Duodenal mucosa (tissue), 2 donors: ENCODE measurements around the gene SUCLG2.

ENCODE experiments used
- H3K27ac ChIP-seq: one replicate; pipeline ENCODE4 v1.7.0; 2013; ENCODE audit warnings: low read depth, low read length
- H3K27me3 ChIP-seq, 2 donors: one replicate each; pipeline ENCODE4 v1.7.0; 2013; ENCODE audit warnings: low read length in 2 of 2, control low read depth in 1 of 2; ENCODE audit not compliant: insufficient read depth in 2 of 2, control insufficient read depth in 1 of 2
- H3K36me3 ChIP-seq, 2 donors: one replicate each; pipeline ENCODE4 v1.7.0; 2013; ENCODE audit warnings: low read length in 2 of 2, control low read depth in 1 of 2; ENCODE audit not compliant: insufficient read depth in 2 of 2, control insufficient read depth in 1 of 2
- H3K4me1 ChIP-seq, 2 donors: one replicate each; pipeline ENCODE4 v1.7.0; 2013; ENCODE audit warnings: low read length in 2 of 2, control low read depth in 1 of 2; ENCODE audit not compliant: insufficient read depth in 2 of 2, control insufficient read depth in 1 of 2
- H3K4me3 ChIP-seq, 2 donors: one replicate each; pipeline ENCODE4 v1.7.0; 2013; ENCODE audit warnings: low read length in 2 of 2, low read depth in 1 of 2
- H3K9ac ChIP-seq, 2 donors: one replicate each; pipeline ENCODE4 v1.7.0; 2013; ENCODE audit warnings: low read length in 2 of 2, low read depth in 1 of 2
- H3K9me3 ChIP-seq, 2 donors: one replicate each; pipeline ENCODE4 v1.7.0; 2013; ENCODE audit warnings: low read length in 2 of 2, control low read depth in 1 of 2; ENCODE audit not compliant: control insufficient read depth in 1 of 2

SUCLG2 gene

GRCh38 chr3:67346081-67346480, 308.3 kb downstream of the SUCLG2 start:
- Histone ChIP-seq H3K27me3 (no peaks in the 10 kb centered on the region), H3K9ac (no peak overlapping the region), H3K9me3 (peaks cover 0 to 8% of the 10 kb centered on the region in 2 donors), H3K27ac (no peak overlapping the region), H3K4me1 (no peaks in the 10 kb centered on the region), H3K36me3 (no peaks in the 10 kb centered on the region), H3K4me3 (no peak overlapping the region)

GRCh38 chr3:67335813-67336212, 318.6 kb downstream of the SUCLG2 start:
- Histone ChIP-seq H3K27me3 (no peaks in the 10 kb centered on the region), H3K36me3 (no peaks in the 10 kb centered on the region), H3K9ac (no peak overlapping the region), H3K4me3 (no peak overlapping the region), H3K4me1 (no peaks in the 10 kb centered on the region), H3K27ac (no peak overlapping the region), H3K9me3 (peaks cover 0 to 3% of the 10 kb centered on the region in 2 donors)

GRCh38 chr3:67334588-67334987, 319.8 kb downstream of the SUCLG2 start:
- H3K4me1 ChIP-seq: no peaks in the 10 kb centered on the region
- no peaks in the 10 kb centered on the region for H3K36me3 ChIP-seq
- no peak overlapping the region for H3K9ac ChIP-seq
- H3K27me3 ChIP-seq: no peaks in the 10 kb centered on the region
- no peak overlapping the region for H3K4me3 ChIP-seq
- no peak overlapping the region for H3K27ac ChIP-seq
- peaks cover 0 to 3% of the 10 kb centered on the region in 2 donors for H3K9me3 ChIP-seq

GRCh38 chr3:67329358-67329757, 325.1 kb downstream of the SUCLG2 start:
- H3K27ac ChIP-seq: no peak overlapping the region
- no peaks in the 10 kb centered on the region for H3K27me3 ChIP-seq

GRCh38 chr3:67327582-67327981, 326.8 kb downstream of the SUCLG2 start:
- H3K9ac ChIP-seq: no peak overlapping the region
- H3K4me1 ChIP-seq: no peaks in the 10 kb centered on the region
- no peaks in the 10 kb centered on the region for H3K36me3 ChIP-seq
- no peak overlapping the region for H3K27ac ChIP-seq
- H3K4me3 ChIP-seq: no peak overlapping the region
- H3K27me3 ChIP-seq: no peaks in the 10 kb centered on the region
- no peaks in the 10 kb centered on the region for H3K9me3 ChIP-seq

More at GRCh38 chr3:67329358-67329757, 325.1 kb downstream of the SUCLG2 start:
- Histone ChIP-seq H3K36me3 (no peaks in the 10 kb centered on the region), H3K4me1 (no peaks in the 10 kb centered on the region), H3K9me3 (no peaks in the 10 kb centered on the region), H3K4me3 (no peak overlapping the region), H3K9ac (no peak overlapping the region)

GRCh38 chr3:67325231-67325630, 329.2 kb downstream of the SUCLG2 start:
- H3K4me1 ChIP-seq: no peaks in the 10 kb centered on the region
- no peak overlapping the region for H3K4me3 ChIP-seq
- no peaks in the 10 kb centered on the region for H3K36me3 ChIP-seq
- H3K9me3 ChIP-seq: no peaks in the 10 kb centered on the region
- no peak overlapping the region for H3K27ac ChIP-seq
- H3K9ac ChIP-seq: no peak overlapping the region
- H3K27me3 ChIP-seq: no peaks in the 10 kb centered on the region
